Glutamatergic neuron (in vitro differentiated cells): ENCODE results near the gene ADAM22. TPM values are rescaled to one million over a fixed set of nuclear protein-coding genes. Genes with fewer than 3 reads are reported as not detected.

Experiments used
- DNase-seq: peaks from one replicate; pipeline ENCODE4 v3.0.0; 2022
- H3K27ac Mint-ChIP-seq: one replicate; pipeline ENCODE4 v1.8.0; 2020; ENCODE audit warnings: mild to moderate bottlenecking, mixed read lengths, inconsistent platforms; ENCODE audit not compliant: unreplicated experiment
- H3K27me3 Mint-ChIP-seq: one replicate; pipeline ENCODE4 v1.8.0; 2020; ENCODE audit warnings: mild to moderate bottlenecking, moderate library complexity, mixed read lengths, inconsistent platforms; ENCODE audit not compliant: unreplicated experiment
- H3K36me3 Mint-ChIP-seq: one replicate; pipeline ENCODE4 v1.8.0; 2020; ENCODE audit warnings: mild to moderate bottlenecking, mixed read lengths, inconsistent platforms; ENCODE audit not compliant: unreplicated experiment
- H3K4me1 Mint-ChIP-seq: one replicate; pipeline ENCODE4 v1.8.0; 2020; ENCODE audit warnings: mild to moderate bottlenecking, low read depth, mixed read lengths, inconsistent platforms; ENCODE audit not compliant: unreplicated experiment
- H3K4me3 Mint-ChIP-seq: one replicate; pipeline ENCODE4 v1.8.0; 2020; ENCODE audit warnings: mild to moderate bottlenecking, mixed read lengths, inconsistent platforms; ENCODE audit not compliant: unreplicated experiment
- H3K9me3 Mint-ChIP-seq: one replicate; pipeline ENCODE4 v1.8.0; 2020; ENCODE audit warnings: mild to moderate bottlenecking, moderate library complexity, mixed read lengths, inconsistent platforms; ENCODE audit not compliant: unreplicated experiment
- CTCF ChIP-seq: fragments of 200-600 bp; sonication (generic); IDR thresholded peaks from one replicate; pipeline ENCODE4 v1.5.0; 2021; ENCODE audit not compliant: partially characterized antibody, unreplicated experiment
- total RNA-seq: library from RNA; stranded (reverse); fragmentation: NEBNext Ultra II Directional; extraction: Animal tissue kit (Norgen Biotek cat#: 25700); gene quantifications from one replicate; pipeline ENCODE4 v1.2.1, GENCODE V29; 2021; ENCODE audit not compliant: unreplicated experiment

ADAM22 gene
- total RNA-seq, 1 donor from 2014 or later = 91.9 TPM

GRCh38 chr7:88216276-88216675 is 282.2 kb downstream of the ADAM22 start:
- Mint-ChIP-seq H3K4me3 (no peak overlapping the region), H3K36me3 (peaks cover 4% of the 10 kb centered on the region), H3K4me1 (peaks cover 14% of the 10 kb centered on the region), H3K9me3 (peaks cover 3% of the 10 kb centered on the region), H3K27ac (no peak overlapping the region), H3K27me3 (no peaks in the 10 kb centered on the region)
- no peak for TF ChIP-seq CTCF
- no peak for DNase-seq

DNA sequence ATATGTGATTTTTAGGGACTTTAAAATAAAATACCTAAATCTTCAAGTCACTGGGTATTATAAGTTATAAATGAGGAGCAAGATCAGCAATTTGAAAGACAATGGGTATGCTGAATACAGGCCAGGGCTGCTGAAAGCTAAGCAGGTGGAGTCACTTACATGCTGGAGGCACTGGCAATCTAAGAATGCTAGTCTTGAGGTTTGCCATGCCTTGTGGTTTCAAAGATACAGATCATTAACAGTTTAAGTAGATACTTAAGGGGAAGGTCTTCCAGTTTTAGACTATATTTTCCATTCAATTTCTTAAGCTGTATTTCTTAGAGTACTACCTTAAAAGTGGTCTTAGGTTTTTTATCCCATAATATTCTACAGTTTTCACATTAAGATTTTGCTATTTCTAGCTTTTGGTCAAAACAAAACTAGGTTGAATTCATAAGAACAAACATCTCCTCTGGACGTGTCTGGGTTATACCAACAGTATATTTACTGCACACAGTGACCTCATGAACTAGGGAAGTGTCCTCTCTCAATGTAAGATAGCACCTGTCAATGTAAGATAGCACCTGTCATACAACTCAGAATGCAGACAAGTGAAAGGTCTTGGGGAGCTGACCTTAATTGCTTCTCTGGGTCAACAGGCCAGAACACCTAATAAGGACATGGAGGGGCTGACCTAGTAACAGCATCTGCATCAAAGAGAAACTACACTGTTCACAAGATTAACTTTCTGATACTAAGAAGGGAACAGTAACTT is 283.8 kb downstream of the ADAM22 start:
- Mint-ChIP-seq H3K36me3 (peaks cover 4% of the 10 kb centered on the region), H3K9me3 (peaks cover 3% of the 10 kb centered on the region), H3K27ac (peak overlapping the region; percentile 63), H3K4me1 (peaks cover 12% of the 10 kb centered on the region), H3K4me3 (peak overlapping the region; percentile 88), H3K27me3 (no peaks in the 10 kb centered on the region)
- no peak for DNase-seq
- no peak for TF ChIP-seq CTCF

- Mint-ChIP-seq H3K9me3 (peaks cover 3% of the 10 kb centered on the region), H3K36me3 (peaks cover 4% of the 10 kb centered on the region), H3K4me3 (peak overlapping the region; percentile 88), H3K27ac (no peak overlapping the region), H3K4me1 (peaks cover 10% of the 10 kb centered on the region), H3K27me3 (no peaks in the 10 kb centered on the region)
- DNase-seq = no peak
- TF ChIP-seq CTCF = no peak
Observed at GRCh38 chr7:88218429-88218745, 284.3 kb downstream of the ADAM22 start.

DNA sequence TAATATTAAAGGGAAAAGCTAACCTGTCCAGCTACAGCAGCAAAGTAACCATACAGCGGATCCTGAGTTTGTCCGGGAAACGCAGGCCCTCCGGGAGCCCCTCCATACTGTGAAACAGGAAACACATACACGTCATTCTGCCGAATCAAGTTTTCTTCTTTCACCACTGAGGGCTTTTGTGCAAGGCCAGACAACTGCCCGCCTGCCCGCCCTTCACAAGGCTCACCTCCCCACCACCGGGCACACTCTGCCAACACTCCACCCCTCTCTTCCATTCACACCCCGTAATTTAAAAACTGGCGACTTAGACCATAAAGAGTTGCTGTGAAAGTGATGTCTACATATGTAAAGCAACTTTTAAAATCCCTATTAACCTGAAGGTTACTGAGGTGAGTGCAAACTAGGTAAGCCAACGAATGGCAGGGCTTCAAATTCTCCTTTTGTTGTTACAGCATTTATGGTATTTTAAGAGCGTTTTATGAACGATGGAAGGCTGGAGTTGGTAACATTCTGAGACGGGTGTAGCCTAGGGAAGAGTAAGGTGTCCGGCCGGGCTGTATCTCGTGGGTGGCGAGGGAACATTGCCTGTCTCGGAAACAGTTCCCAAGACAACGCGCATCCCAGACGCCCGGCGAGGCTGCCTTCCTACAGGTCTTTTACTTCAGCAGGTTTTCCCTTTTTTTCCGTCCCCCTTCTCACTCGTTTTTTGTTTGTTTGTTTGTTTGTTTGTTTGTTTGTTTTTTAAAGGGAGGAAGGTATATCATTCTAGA is 285.0 kb downstream of the ADAM22 start:
- peaks cover 3% of the 10 kb centered on the region for H3K9me3 Mint-ChIP-seq
- no peak for TF ChIP-seq CTCF
- peaks cover 9% of the 10 kb centered on the region for H3K4me1 Mint-ChIP-seq
- H3K36me3 Mint-ChIP-seq = peaks cover 2% of the 10 kb centered on the region
- DNase-seq = peak; percentile 53
- peak overlapping the region; percentile 53 for H3K27ac Mint-ChIP-seq
- no peaks in the 10 kb centered on the region for H3K27me3 Mint-ChIP-seq
- peak overlapping the region; percentile 88 for H3K4me3 Mint-ChIP-seq
